Measurements from ENCODE around the gene HAS3.

GRCh38 chr16:69115361-69115760, 9.9 kb downstream of the HAS3 start:
- TF ChIP-seq POLR2A (IDR thresholded peaks at IDR 0.05) (no peak), POLR2AphosphoS5 (IDR thresholded peaks at IDR 0.05) (no peak)
- TF ChIP-seq, protein P1, sequence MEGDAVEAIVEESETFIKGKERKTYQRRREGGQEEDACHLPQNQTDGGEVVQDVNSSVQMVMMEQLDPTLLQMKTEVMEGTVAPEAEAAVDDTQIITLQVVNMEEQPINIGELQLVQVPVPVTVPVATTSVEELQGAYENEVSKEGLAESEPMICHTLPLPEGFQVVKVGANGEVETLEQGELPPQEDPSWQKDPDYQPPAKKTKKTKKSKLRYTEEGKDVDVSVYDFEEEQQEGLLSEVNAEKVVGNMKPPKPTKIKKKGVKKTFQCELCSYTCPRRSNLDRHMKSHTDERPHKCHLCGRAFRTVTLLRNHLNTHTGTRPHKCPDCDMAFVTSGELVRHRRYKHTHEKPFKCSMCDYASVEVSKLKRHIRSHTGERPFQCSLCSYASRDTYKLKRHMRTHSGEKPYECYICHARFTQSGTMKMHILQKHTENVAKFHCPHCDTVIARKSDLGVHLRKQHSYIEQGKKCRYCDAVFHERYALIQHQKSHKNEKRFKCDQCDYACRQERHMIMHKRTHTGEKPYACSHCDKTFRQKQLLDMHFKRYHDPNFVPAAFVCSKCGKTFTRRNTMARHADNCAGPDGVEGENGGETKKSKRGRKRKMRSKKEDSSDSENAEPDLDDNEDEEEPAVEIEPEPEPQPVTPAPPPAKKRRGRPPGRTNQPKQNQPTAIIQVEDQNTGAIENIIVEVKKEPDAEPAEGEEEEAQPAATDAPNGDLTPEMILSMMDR (IDR thresholded peaks at IDR 0.05), result no peak
